NOMO-1 treated with dmso at 0.1 percent for 144 hours (cell line): Measurements from ENCODE around the gene PRTN3.
"Not testable (repeated sequence)": the region's sequence is repeated elsewhere in the genome, so short reads cannot be mapped to it uniquely, and the experiment has no call there.

Experiments
- DNase-seq: peaks from one replicate; lab custom pipeline; 2025; ENCODE audit not compliant: unreplicated experiment; lab: John Stamatoyannopoulos, UW

PRTN3 gene

DNA sequence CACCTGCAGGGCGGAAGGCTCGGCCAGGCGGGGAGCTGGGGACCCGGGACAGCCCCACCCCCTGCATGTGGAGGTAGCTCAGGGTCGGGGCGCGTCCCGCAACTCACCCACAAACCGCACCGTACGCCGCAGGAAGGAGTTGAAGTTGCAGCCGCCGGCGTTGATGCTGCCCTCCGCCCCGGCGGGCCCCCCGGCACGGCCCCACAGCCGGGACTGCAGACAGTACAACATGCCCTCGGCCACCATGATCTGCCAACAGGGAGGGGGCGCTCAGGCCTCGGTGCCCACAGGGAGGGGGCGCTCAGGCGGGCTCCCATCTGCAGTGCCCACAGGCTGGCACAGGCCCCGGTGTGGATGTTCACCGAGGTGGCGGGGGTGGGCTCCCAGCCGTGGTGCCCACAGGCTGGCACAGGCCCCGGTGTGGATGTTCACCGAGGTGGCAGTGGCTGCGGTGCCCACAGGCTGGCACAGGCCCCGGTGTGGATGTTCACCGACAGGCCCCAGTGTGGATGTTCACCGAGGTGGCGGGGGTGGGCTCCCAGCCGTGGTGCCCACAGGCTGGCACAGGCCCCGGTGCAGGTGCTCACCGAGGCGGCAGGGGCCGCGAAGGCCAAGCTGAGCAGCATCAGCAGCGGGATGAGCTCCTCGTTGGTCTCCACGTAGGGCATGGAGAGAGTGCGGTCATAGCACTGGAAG, 25.6 kb upstream of the PRTN3 start:
- DNase-seq: no peak

DNA sequence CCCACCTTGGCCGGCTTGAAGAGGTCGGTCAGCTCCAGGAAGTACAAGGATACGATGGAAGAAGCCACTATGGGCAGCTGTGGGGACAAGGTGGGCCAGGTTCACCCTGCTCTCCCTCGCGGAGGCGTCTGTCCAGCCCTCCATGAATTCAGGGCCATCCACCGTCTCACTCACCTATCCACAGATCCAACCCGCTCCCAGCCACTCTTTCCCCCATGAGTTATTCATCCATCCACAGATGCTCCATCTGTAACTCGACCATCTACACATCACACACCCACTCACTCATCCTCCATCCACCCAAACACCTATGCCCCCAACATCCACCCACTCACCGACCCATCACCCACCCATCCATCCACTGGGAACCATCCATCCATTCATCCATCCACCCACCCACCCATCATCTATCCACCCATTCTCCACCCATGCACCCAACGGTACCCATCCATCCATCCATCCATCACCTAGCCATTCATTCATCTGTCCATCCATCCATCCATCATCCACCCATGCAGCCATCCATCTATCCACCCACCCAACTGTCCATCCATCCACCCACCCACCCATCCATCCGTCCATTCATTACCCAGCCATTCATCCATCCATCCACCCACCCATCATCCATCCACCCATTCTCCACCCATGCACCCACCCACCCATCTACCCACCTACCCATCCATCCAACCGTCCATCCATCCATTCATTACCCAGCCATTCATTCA, 24.9 kb upstream of the PRTN3 start:
- DNase-seq: no peak

DNA sequence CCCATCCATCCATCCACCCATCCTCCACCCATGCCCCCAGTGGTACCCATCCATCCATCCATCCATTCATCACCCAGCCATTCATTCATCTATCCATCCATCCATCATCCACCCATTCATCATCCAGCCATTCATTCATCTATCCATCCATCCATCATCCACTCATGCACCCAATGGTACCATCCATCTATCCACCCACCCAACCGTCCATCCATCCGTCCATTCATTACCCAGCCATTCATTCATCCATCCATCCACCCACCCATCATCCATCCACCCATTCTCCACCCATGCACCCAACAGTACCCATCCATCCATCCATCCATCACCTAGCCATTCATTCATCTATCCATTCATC, 24.3 kb upstream of the PRTN3 start:
- DNase-seq: no peak

DNA sequence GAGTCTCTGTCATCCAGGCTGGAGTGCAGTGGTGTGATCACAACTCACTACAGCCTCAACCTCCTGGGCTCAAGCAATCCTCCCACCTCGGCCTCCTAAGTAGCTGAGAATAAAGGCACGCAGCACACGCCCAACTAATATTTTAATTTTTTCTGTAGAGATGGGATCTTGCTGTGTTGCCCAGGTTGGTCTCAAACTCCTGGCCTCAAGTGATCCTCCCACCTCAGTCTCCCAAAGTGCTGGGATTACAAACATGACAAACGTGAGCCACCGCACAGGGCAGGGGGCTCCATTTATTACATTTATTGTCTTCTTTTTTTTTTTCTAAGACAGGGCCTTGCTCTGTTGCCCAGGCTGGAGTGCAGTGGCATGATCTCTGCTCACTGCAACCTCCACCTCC, 20.6 kb upstream of the PRTN3 start:
- not testable (repeated sequence) for DNase-seq

DNA sequence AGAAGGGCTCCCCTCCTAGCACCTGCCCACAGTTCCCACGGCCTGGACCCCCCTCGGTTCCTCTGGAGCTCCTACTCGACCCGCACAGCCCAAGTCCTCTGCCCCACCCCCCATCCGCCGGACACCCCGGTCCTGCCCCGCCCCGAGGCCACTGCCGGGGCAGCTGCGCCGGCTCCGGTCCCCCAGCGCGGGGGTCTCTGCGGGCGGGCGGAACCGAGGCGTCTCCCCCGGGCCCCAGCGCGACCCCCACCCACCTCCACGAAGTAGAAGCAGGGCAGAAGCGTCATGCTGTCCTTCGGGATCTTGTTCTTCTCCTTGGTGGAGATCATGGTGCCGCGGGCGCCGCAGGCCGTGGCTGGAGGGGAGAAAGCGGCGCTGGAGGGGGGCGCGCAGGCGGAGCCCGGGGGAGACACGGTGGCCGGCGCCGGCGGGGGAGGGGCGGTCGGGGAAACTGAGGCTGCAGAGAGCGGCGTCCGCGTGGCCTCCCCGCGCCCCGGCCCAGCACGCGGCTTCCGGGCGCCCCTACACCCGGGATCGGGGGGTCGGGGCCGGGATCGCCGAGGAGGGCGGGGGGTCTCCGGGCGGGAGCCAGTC, 19.5 kb upstream of the PRTN3 start:
- DNase-seq: no peak

DNA sequence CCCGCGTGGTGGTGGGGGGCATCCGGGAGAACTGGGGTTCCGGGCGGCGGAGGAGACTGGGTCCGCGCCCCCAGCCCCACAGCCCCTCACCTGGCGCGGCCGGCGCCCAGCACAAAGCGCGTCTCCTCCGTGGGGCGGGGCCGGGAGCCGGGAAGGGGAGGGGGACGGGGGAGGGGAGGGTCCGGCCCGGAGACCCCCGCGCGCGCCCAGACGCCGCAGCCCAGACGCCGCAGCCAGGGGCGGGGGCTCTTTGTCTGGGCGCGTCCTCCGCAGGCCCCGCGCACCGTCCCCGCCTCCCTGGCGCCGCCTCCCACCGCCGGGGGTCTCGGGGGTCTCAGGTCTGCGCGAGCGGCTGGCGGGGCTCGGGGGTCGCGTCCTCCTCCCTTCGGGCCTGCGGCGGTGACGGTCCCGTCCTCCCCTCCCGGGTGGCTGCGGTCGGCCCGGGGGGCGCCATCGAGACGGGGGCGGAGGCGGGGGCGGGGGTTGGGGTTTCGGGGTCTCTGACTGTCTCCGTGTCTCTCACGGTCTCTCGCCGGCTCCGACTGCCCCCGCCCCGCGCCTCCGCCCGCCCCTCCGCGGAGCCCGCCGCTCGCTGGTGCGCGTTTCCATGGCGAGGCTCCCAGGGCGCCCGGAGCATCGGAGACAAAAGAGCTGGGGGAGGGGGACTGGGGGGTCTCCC, 18.8 kb upstream of the PRTN3 start, which contains the start of gene PLPPR3:
Gene PLPPR3, minus strand, starts transcription at position 131 of the 679 bp plus-strand sequence. CDS start 396 bp downstream, outside the sequence.
- DNase-seq: no peak

DNA sequence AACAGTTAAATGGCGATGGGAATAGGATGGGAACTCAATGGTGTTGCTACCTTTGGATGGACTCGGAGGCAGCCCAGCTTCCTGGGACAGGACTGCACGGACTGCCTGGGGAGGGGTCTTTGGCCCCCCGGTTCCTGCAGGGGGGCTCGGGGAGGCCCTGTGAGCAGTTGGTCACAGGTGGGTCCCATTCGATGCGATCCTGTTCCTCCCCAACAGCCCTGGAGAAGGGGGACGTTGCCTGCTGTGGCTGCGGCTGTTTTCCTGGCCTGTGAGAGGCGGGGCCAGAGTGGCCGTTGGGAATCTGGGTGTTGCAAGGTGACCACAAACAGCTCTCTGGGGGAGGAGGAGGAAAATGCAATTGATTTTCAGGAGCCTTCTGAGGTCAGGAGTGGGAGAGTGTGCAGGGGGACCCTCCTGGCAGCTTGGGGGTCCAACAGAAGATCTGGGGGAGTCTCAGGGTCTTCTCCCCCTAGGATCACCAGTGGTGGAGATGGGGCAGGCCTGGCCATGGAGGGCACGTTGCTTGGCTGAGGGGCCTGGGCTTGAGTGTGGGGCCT, 17.2 kb upstream of the PRTN3 start:
- DNase-seq: peak; percentile 33

DNA sequence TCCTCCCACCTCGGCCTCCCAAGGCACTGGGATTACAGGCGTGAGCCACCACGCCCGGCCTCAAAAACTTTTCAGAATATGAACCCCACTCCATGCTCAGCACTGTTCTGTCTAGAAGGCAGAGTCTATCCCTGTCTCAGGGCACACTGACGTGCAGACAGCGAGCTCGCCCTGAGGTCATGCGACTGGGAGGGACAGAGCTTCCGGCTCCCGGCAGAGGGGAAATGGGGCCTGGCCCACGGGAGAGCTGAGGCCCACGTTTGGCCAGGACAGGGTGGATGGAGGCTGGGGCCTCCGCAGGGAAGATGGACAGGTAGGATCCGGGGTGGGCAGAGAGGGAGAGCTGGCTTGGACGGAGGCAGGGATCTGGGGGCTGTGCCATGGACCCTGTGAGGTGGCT, 15.9 kb upstream of the PRTN3 start:
- DNase-seq: peak; percentile 66

DNA sequence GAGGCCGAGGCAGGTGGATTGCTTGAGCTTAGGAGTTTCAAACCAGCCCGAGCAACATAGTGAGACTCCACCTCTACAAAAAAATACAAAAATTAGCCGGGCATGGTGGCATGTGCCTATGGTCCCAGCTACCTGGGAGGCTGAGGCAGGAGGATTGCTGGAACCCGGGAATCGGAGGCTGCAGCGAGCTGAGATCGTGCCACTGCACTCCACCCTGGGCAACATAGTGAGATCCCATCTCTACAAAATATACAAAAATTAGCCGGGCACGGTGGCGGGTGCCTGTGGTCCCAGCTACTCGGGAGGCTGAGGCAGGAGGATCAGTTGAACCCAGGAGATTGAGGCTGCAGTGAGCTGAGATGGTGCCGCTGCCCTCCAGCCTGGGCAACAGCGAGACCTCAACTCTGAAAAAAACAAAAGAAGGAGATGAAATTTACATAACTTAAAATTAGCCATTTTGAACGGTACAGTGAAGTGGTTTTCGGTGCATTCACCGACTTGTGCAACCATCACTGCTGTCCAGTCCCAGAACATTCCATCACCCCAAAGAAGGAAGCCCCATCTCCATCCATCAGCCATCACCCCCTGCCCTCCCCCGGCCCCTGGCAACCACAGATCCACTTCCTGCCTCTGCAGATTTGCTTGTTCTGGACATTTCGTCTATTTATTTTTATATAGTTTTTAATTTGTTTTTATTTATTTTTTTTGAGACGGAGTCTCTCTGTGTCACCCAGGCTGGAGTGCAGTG, 14.7 kb upstream of the PRTN3 start:
- no peak for DNase-seq

DNA sequence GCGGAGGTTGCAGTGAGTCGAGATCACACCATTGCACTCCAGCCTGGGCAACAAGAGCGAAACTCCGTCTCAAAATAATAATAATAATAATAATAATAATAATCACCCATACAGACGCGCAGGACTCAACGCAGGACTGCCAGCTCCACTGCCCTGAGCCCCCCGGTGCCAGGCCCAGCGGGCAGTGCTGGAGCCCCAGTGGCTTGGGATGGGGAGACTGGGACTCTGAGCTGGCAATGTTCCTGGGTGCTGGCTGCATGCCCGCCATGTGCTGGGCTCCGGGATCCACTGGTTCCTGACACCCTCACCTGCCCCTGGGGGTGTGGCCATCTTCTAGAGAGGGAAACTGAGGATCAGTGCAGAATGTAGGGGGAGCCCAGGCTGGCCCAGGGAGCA, 13.5 kb upstream of the PRTN3 start:
- no peak for DNase-seq

DNA sequence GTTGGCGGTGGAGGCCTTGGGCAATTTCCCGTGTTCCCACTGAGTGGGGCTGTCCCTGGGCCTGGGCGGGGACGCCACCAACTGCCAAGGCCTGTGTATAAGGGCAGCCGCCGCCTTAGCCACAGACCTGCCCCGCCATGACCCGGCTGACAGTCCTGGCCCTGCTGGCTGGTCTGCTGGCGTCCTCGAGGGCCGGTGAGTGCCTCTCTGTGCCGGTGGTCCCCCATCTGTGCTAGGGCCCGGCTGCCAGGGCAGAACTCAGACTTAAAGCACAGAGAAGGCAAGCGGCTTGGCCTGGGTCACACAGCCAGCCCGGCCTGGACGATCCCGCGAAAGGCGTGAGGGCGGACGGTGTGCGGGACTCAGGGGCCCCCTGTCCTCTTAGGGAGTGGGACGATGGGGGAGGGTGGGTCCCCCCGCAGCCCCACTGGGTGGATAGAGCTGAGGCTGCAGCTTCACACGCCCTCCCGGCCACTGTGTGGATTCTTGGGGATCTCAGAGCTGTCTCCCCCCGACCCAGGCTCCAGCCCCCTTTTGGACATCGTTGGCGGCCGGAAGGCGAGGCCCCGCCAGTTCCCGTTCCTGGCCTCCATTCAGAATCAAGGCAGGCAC, 13.0 kb upstream of the PRTN3 start, which contains the start of gene AZU1:
Gene AZU1, plus strand, starts transcription at position 128 of the 612 bp plus-strand sequence. Its CDS starts 10 bp downstream, at position 138.
- peak; percentile 73 for DNase-seq

DNA sequence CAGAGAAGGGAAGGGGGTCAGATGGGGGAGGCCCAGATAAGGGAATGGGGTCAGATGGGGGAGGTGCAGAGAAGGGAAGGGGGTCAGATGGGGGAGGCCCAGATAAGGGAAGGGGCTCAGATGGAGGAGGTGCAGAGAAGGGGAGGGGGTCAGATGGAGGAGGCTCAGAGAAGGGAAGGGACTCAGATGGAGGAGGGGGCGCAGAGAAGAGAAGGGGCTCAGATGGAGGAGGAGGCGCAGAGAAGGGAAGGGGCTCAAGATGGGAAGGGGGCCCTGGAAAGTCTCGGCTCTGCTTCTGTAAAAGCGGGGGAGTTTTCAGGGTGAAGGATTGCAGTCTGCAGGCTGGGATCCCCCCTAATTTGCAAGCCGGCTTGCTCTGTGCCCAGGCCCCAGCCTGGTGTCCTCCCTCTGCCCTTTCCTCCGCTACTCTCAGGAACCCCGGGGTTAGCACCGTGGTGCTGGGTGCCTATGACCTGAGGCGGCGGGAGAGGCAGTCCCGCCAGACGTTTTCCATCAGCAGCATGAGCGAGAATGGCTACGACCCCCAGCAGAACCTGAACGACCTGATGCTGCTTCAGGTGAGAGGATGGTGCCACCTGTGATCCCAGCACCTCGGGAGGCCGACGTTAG, 11.6 kb upstream of the PRTN3 start:
- no peak for DNase-seq

DNA sequence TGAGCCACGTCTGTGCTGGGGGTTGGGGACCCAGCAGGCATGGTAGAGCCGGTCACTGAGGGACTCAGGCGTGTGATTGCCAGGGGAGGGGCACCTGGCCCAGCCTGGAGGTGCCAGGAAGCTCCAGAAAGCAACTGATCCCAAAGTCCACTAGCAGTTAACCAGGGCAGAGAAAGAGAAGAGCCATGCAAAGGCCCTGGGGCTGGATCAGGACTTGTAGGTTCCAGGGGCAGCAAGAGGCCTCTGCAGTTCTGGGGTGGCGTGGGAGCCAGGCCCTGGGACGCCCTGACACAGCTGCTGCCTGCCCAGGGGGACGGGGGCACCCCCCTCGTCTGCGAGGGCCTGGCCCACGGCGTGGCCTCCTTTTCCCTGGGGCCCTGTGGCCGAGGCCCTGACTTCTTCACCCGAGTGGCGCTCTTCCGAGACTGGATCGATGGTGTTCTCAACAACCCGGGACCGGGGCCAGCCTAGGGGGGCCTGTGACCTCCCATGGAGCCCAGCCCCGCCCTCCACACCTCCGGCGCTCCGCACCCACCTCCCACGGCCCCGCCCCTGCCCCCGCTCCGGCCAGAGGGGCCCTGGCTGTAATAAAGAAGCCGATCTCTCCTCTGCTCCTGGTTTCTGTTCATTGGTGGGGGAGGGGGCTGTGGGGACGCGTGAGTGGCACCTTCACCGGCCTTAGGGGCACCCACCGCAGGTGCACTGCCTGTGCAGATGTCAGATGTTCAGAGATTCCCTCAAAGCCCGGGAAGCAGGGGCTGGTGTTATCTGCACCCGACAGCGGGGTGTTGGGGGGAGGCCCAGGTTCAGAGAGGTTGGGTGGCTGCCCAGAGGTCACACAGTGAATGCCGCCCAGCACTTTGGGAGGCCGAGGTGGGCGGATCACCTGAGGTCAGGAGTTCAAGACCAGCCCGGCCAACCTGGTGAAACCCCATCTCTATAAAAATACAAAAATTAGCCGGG, 9.1 kb upstream of the PRTN3 start:
- no peak for DNase-seq

DNA sequence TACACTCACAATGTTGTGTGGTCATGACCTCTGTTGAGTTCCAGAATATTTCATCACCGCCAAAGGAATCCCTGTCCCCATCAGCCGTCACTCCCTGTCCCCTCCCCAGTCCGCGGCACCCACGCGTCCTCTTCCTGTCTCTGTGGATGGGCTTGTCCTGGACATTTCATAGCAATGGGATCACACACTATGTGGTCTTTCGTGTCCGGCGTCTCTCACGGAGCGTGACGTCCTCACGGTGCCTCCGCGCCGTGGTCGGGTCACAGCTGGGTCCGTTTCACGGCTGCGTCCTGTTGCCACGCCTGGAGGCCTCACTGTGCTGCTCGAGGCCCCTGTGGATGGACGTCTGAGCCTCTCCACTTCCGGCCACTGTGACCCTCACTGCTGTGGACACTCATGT, 6.6 kb upstream of the PRTN3 start:
- DNase-seq: no peak

DNA sequence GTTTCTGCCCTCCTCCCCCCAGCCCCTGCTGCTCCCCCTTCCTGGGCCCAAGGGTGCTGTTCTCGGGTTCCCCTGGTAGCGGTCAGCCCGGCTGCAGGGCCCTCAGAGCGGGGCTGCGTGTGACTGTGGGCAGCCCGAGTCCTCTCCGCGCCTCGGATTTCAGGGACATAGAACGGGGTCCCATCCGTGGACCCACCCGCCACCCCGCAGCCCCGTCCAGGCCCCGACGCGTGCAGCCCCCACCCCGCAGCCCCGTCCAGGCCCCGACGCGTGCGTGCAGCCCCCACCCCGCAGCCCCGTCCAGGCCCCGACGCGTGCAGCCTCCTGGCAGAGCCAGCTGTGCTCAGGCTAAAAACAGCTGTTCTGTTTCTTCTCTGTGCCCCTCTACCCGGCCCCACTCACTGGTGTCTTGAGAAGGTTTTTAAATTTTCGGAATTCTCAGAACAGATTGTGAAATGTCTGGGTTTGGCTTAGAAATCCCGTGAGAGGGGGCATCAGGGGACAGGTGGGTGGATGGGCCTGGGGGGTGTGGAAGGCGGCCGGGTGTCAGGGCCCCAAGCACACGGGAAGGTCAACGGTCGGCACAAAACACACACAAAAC, 5.5 kb upstream of the PRTN3 start:
- DNase-seq: no peak

DNA sequence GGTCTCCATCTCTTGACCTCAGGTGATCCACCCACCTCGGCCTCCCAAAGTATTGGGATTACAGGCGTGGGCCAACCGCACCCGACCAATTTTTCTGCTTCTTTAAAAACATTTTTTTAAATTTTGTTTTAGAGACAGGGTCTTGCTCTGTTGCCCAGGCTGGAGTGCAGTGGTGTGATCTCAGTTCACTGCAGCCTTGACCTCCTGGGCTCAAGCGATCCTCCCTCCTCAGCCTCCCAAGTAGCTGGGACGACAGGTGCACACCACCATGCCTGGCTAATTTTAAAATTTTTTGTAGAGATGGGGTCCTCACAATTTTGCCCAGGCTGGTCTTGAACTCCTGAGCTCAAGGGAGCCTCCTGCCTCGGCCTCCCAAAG, 2.0 kb downstream of the PRTN3 start:
- not testable (repeated sequence) for DNase-seq

DNA sequence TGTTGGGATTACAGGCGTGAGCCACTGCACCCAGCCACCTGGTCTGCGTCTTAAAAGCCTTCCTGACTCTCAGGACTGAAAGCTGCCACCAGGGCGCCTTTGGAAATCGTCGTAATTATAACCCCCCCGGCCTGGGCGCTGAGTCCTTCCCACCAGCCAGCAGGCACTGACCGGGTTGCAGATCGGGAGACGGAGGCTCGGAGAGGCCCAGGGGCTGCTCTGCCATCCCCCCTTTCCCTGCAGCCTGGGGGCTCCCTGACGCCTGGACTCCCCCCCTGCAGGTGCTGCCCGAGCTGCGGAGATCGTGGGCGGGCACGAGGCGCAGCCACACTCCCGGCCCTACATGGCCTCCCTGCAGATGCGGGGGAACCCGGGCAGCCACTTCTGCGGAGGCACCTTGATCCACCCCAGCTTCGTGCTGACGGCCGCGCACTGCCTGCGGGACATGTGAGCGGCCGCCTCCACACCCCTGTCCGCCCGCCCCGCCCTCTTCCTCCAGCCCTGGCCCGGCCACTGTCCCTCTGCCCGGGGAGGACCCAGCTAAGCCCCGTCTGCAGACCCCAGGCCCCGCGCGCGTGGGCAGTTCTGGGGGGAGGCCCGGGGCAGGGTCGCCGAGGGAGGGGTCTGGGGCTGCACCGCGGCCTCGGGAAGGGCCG, 2.5 kb downstream of the PRTN3 start:
- DNase-seq: no peak
